Measurements from ENCODE around the gene CDKN2A. TPM values are rescaled to one million over a fixed set of nuclear protein-coding genes. Genes with fewer than 3 reads are reported as not detected.

Gene CDKN2A
- total RNA-seq, 2 donors from 2014 or later, result 6.2 TPM; not detected in 1

GRCh38 chr9:22028394-22028793 is 34.2 kb upstream of the CDKN2A start:
- no peaks in the 10 kb centered on the region for H3K9me3 ChIP-seq
- H3K27ac ChIP-seq, result no peak overlapping the region
- intact Hi-C loops (cut with DNase I), result loop anchor here (10.0 kb wide), 1 partner anchor 206 kb away; no protein-coding TSS in a partner anchor
- H3K27me3 ChIP-seq, result no peaks in the 10 kb centered on the region
- TF ChIP-seq POLR2A (IDR thresholded peaks at IDR 0.05), result no peak
- no peak overlapping the region for H3K4me3 ChIP-seq
- H3K4me1 ChIP-seq, result peaks cover 10% of the 10 kb centered on the region
- ATAC-seq (no peak), DNase-seq (no peak)
- H3K36me3 ChIP-seq (replicated peaks in 1 of 2; ENCODE audit: insufficient read depth in 1 of 2, low read depth in 2 of 2), result no peaks in the 10 kb centered on the region

- 49 to 65% methylated on average over 6 of the region's 6 CpGs for WGBS, 2 donors
- DNase-seq (no peak), ATAC-seq (no peak)
- intact Hi-C loops (cut with DNase I), result loop anchor here (10.0 kb wide), 1 partner anchor 208 kb away; no protein-coding TSS in a partner anchor
- Histone ChIP-seq H3K4me1 (peaks cover 10% of the 10 kb centered on the region), H3K27ac (no peak overlapping the region), H3K27me3 (no peaks in the 10 kb centered on the region), H3K36me3 (replicated peaks in 1 of 2; ENCODE audit: insufficient read depth in 1 of 2, low read depth in 2 of 2) (no peaks in the 10 kb centered on the region), H3K4me3 (no peak overlapping the region), H3K9me3 (no peaks in the 10 kb centered on the region)
- TF ChIP-seq CTCF (IDR thresholded peaks at IDR 0.05) (no peak), POLR2A (IDR thresholded peaks at IDR 0.05) (no peak)
These were observed 32.5 kb upstream of the CDKN2A start for GRCh38 chr9:22026696-22027095.

GRCh38 chr9:22022396-22022795 is 28.2 kb upstream of the CDKN2A start:
- no peaks in the 10 kb centered on the region for H3K4me1 ChIP-seq
- 84 to 91% methylated on average over 3 of the region's 3 CpGs for WGBS, 2 donors
- no peaks in the 10 kb centered on the region for H3K27me3 ChIP-seq

GRCh38 chr9:22010866-22011625 is 16.9 kb upstream of the CDKN2A start:
- no peak for DNase-seq
- no peak for TF ChIP-seq POLR2A (IDR thresholded peaks at IDR 0.05)
- TF ChIP-seq CTCF (IDR thresholded peaks at IDR 0.05), result no peak
- Histone ChIP-seq H3K27ac (no peak overlapping the region), H3K4me1 (peaks cover 11% of the 10 kb centered on the region), H3K4me3 (no peak overlapping the region), H3K27me3 (peaks cover 0 to 2% of the 10 kb centered on the region in 2 donors), H3K36me3 (replicated peaks in 1 of 2; ENCODE audit: insufficient read depth in 1 of 2, low read depth in 2 of 2) (no peaks in the 10 kb centered on the region), H3K9me3 (no peaks in the 10 kb centered on the region)
- intact Hi-C loops (cut with DNase I), result no loop called here
- ATAC-seq, result no peak
- 17 to 29% methylated on average over 13 of the region's 13 CpGs for WGBS, 2 donors

More at GRCh38 chr9:22022396-22022795, 28.2 kb upstream of the CDKN2A start:
- no peak for DNase-seq
- H3K9me3 ChIP-seq, result no peaks in the 10 kb centered on the region
- intact Hi-C loops (cut with DNase I), result loop anchor here (10.0 kb wide), 1 partner anchor 212 kb away; no protein-coding TSS in a partner anchor
- no peak for ATAC-seq
- no peak overlapping the region for H3K4me3 ChIP-seq
- no peaks in the 10 kb centered on the region for H3K36me3 ChIP-seq (replicated peaks in 1 of 2; ENCODE audit: insufficient read depth in 1 of 2, low read depth in 2 of 2)
- H3K27ac ChIP-seq, result no peak overlapping the region
- TF ChIP-seq POLR2A (IDR thresholded peaks at IDR 0.05) (no peak), CTCF (IDR thresholded peaks at IDR 0.05) (no peak)

GRCh38 chr9:22009506-22009867 is 15.3 kb upstream of the CDKN2A start:
- Histone ChIP-seq H3K4me1 (peaks cover 11% of the 10 kb centered on the region), H3K9me3 (no peaks in the 10 kb centered on the region), H3K27me3 (peaks cover 0 to 7% of the 10 kb centered on the region in 2 donors), H3K27ac (peak overlapping the region in 3 of 4 donors; percentile 87 to 94 (median 88)), H3K4me3 (peak overlapping the region in 1 of 2 donors; percentile 81), H3K36me3 (replicated peaks in 1 of 2; ENCODE audit: insufficient read depth in 1 of 2, low read depth in 2 of 2) (no peaks in the 10 kb centered on the region)
- TF ChIP-seq POLR2A (IDR thresholded peaks at IDR 0.05), result no peak
- TF ChIP-seq CTCF (IDR thresholded peaks at IDR 0.05), result peak in 1 of 7 experiments; percentile 22
- ATAC-seq, result no peak
- WGBS, 2 donors, result 3 to 6% methylated on average over 6 of the region's 6 CpGs
- intact Hi-C loops (cut with DNase I), result no loop called here
- no peak for DNase-seq
